HepG2 (cell line): ENCODE results near the gene HEMK1. TPM values are rescaled to one million over a fixed set of nuclear protein-coding genes. Genes with fewer than 3 reads are reported as not detected.

Experiments
- AHDC1 ChIP-seq: sonication (generic); formaldehyde crosslinking; IDR thresholded peaks from 2 replicates; pipeline ENCODE4 v1.5.1; 2020; ENCODE audit warnings: mild to moderate bottlenecking, missing genetic modification reagents, borderline replicate concordance
- DRAP1 ChIP-seq: IDR thresholded peaks from 2 replicates; pipeline ENCODE4 v1.6.1; 2016; ENCODE audit warnings: missing genetic modification reagents, missing compliant biosample characterization
- EZH2 ChIP-seq: conservative IDR thresholded peaks from 2 replicates; pipeline ENCODE4 v1.6.1; 2012; ENCODE audit warnings: mild to moderate bottlenecking, low read depth, low read length, moderate library complexity
- FOXP4 ChIP-seq: sonication (generic); formaldehyde crosslinking; IDR thresholded peaks from 2 replicates; pipeline ENCODE4 v1.4.0; 2020; ENCODE audit warnings: missing genetic modification reagents
- HNRNPLL ChIP-seq: fragments of 200-400 bp; formaldehyde crosslinking; IDR thresholded peaks from 2 replicates; pipeline ENCODE4 v1.6.1; 2017; ENCODE audit warnings: mild to moderate bottlenecking, low read depth, low read length; ENCODE audit not compliant: poor library complexity, severe bottlenecking
- HOXD1 ChIP-seq: sonication (generic); formaldehyde crosslinking; IDR thresholded peaks from 2 replicates; pipeline ENCODE4 v1.5.0; 2020; ENCODE audit warnings: missing genetic modification reagents
- KDM4B ChIP-seq: sonication (generic); formaldehyde crosslinking; IDR thresholded peaks from 2 replicates; pipeline ENCODE4 v1.4.0; 2020; ENCODE audit warnings: missing genetic modification reagents
- KLF11 ChIP-seq: IDR thresholded peaks from 2 replicates; pipeline ENCODE4 v1.6.1; 2016; ENCODE audit warnings: missing compliant biosample characterization
- MED13 ChIP-seq: sonication (generic); formaldehyde crosslinking; IDR thresholded peaks from 2 replicates; pipeline ENCODE4 v1.5.0; 2020; ENCODE audit warnings: missing genetic modification reagents
- MIXL1 ChIP-seq: IDR thresholded peaks from 2 replicates; pipeline ENCODE4 v1.6.1; 2016
- MTERF4 ChIP-seq: sonication (generic); formaldehyde crosslinking; IDR thresholded peaks from 2 replicates; pipeline ENCODE4 v1.8.0; 2023; ENCODE audit warnings: mild to moderate bottlenecking, missing genetic modification reagents
- NFKB2 ChIP-seq: sonication (generic); formaldehyde crosslinking; IDR thresholded peaks from 2 replicates; pipeline ENCODE4 v1.4.0; 2020; ENCODE audit warnings: missing genetic modification reagents, borderline replicate concordance
- SKI ChIP-seq: fragments of 450-650 bp; IDR thresholded peaks from one replicate; pipeline ENCODE4 v1.6.1; 2018; ENCODE audit warnings: mild to moderate bottlenecking; ENCODE audit not compliant: partially characterized antibody
- SP1 ChIP-seq, 2 experiments: fragments of 450-650 bp in 1 of 2; sonication (generic) in 1 of 2; formaldehyde crosslinking in 1 of 2; IDR thresholded peaks; 2 replicates each; pipeline versions ENCODE4 v1.4.0 to v1.6.1; 2016 to 2020; ENCODE audit warnings: missing genetic modification reagents in 1 of 2
- TFAP4 ChIP-seq: sonication (generic); IDR thresholded peaks from 2 replicates; pipeline ENCODE4 v1.6.1; 2016; ENCODE audit warnings: low read depth, borderline replicate concordance
- ZNF329 ChIP-seq: sonication (generic); formaldehyde crosslinking; IDR thresholded peaks from 2 replicates; pipeline ENCODE4 v1.9.0; 2021; ENCODE audit warnings: low read depth, mild to moderate bottlenecking, missing genetic modification reagents
- ZNF670 ChIP-seq: sonication (generic); formaldehyde crosslinking; IDR thresholded peaks from 2 replicates; pipeline ENCODE4 v1.8.0; 2022; ENCODE audit warnings: mild to moderate bottlenecking, missing genetic modification reagents, borderline replicate concordance
- polyA plus RNA-seq, 8 experiments: library from polyadenylated mRNA; depleted of rRNA in 3 of 8; stranded (reverse) in 7 of 8; unstranded in 1 of 8; fragments of >200 nt; fragmentation: Illumina TruSeq in 4 of 8; extraction: Trizol in 4 of 8; gene quantifications; 2 replicates each; pipeline versions ENCODE4 v1.2.1 to v1.2.3, GENCODE V29; 2011 to 2016; ENCODE audit warnings: low read depth in 4 of 8, missing spikeins in 1 of 8, mixed read lengths in 1 of 8; ENCODE audit not compliant: insufficient read depth in 1 of 8
- total RNA-seq, 5 experiments: library from RNA; depleted of rRNA; stranded (reverse); fragments of >200 nt; fragmentation: Illumina TruSeq; extraction: Trizol; gene quantifications; 2 replicates each; pipeline ENCODE4 v1.2.3, GENCODE V29; 2016; ENCODE audit warnings: low read depth in 1 of 5

The HEMK1 gene
- total and polyA plus RNA-seq, 2 of the 13 experiments (the other 11 are each of a cell fraction or from before 2014, with no cell fraction given), result 9.8 to 12.6 TPM

- TF ChIP-seq MTERF4 (CRISPR knock-in tag) (peak; percentile 70; the same call in 1 of the 2 replicates), AHDC1 (peak; percentile 74; the same call in 1 of the 2 replicates), SP1 (IDR thresholded peaks at IDR 0.05) (no peak), SP1 (CRISPR knock-in tag; IDR thresholded peaks at IDR 0.05) (peak; percentile 54), TFAP4 (peak; percentile 74; the same call in 1 of the 2 replicates), FOXP4 (CRISPR knock-in tag) (peak; percentile 82), MIXL1 (CRISPR knock-in tag) (peak; percentile 90), ZNF329 (CRISPR knock-in tag) (0 out of 2 replicates have a peak, but pooled peaks have one; percentile 22), MED13 (CRISPR knock-in tag) (peak; percentile 57; the same call in 1 of the 2 replicates), ZNF670 (CRISPR knock-in tag) (peak; percentile 59; the same call in 1 of the 2 replicates), SKI (peak; percentile 18), NFKB2 (CRISPR knock-in tag) (peak; percentile 57; the same call in 1 of the 2 replicates), KLF11 (CRISPR knock-in tag) (peak; percentile 66; the same call in 1 of the 2 replicates), KDM4B (CRISPR knock-in tag) (peak; percentile 45; the same call in 1 of the 2 replicates), EZH2 (no peak), HOXD1 (CRISPR knock-in tag) (no peak), HNRNPLL (peak; percentile 60), DRAP1 (peak; percentile 58)
These were observed 31.7 kb downstream of the HEMK1 start (continued) for GRCh38 chr3:50600841-50601591.
